Natural killer cell (primary cell): ENCODE data around the gene RPL26. TPM values are rescaled to one million over a fixed set of nuclear protein-coding genes. Genes with fewer than 3 reads are reported as not detected.
"Not testable (repeated sequence)": the region's sequence is repeated elsewhere in the genome, so short reads cannot be mapped to it uniquely, and the experiment has no call there.

Experiments
- ATAC-seq, 3 donors: fragments of 150-1000 bp in 2 of 3; fragments of 200-7000 bp in 1 of 3; cut with Tn5 transposase; 1 replicate in 1 of 3; 2 replicates in 2 of 3; pipeline ENCODE4 v1.10.0; 2021; ENCODE audit warnings: mild to moderate bottlenecking in 2 of 3, moderate library complexity in 2 of 3
- DNase-seq, 2 donors: peaks; one replicate each; pipeline versions ENCODE4 v3.0.0 to v3.0.0-alpha.2; 2013 to 2021; ENCODE audit warnings: mixed read lengths in 1 of 2
- H3K27ac ChIP-seq: one replicate; pipeline ENCODE4 v1.5.1; 2013; ENCODE audit warnings: mild to moderate bottlenecking, low read length
- H3K27me3 ChIP-seq: one replicate; pipeline ENCODE4 v1.6.1; 2013; ENCODE audit warnings: low read length; ENCODE audit not compliant: control insufficient read depth, insufficient read depth
- H3K36me3 ChIP-seq: one replicate; pipeline ENCODE4 v1.6.1; 2013; ENCODE audit warnings: low read length; ENCODE audit not compliant: control insufficient read depth, insufficient read depth
- H3K4me1 ChIP-seq: one replicate; pipeline ENCODE4 v1.6.1; 2013; ENCODE audit warnings: low read length; ENCODE audit not compliant: control insufficient read depth, insufficient read depth
- H3K4me3 ChIP-seq: one replicate; pipeline ENCODE4 v1.5.1; 2013; ENCODE audit warnings: low read length
- H3K9me3 ChIP-seq: one replicate; pipeline ENCODE4 v1.6.1; 2013; ENCODE audit warnings: low read length; ENCODE audit not compliant: control insufficient read depth, insufficient read depth
- H3K27ac Mint-ChIP-seq, 2 donors: one replicate each; pipeline ENCODE4 v1.8.0; 2022; ENCODE audit warnings: mild to moderate bottlenecking in 2 of 2, mixed read lengths in 2 of 2, moderate library complexity in 1 of 2
- H3K27me3 Mint-ChIP-seq, 2 donors: one replicate each; pipeline ENCODE4 v1.8.0; 2022; ENCODE audit warnings: low read depth in 2 of 2, mixed read lengths in 2 of 2
- H3K36me3 Mint-ChIP-seq: one replicate; pipeline ENCODE4 v1.8.0; 2022; ENCODE audit warnings: mixed read lengths
- H3K4me1 Mint-ChIP-seq, 2 donors: one replicate each; pipeline ENCODE4 v1.8.0; 2022; ENCODE audit warnings: mixed read lengths in 2 of 2
- H3K4me3 Mint-ChIP-seq: one replicate; pipeline ENCODE4 v1.8.0; 2022; ENCODE audit warnings: mild to moderate bottlenecking, moderate library complexity, mixed read lengths
- H3K9me3 Mint-ChIP-seq, 2 donors: one replicate each; pipeline ENCODE4 v1.8.0; 2022; ENCODE audit warnings: mixed read lengths in 2 of 2
- CTCF ChIP-seq: fragments of 200-600 bp; IDR thresholded peaks from one replicate; pipeline ENCODE4 v1.8.0; 2022; ENCODE audit warnings: antibody characterized with exemption
- WGBS: methylation state at CpG from one replicate; pipeline ENCODE4 v1.1.7; 2013; ENCODE audit warnings: missing lambda C conversion rate; ENCODE audit not compliant: insufficient coverage; 5-methylcytosine and 5-hydroxymethylcytosine counted together
- intact Hi-C: fragments of 100-400 bp; cut with micrococcal nuclease; formaldehyde crosslinking; loops from one replicate; pipeline ENCODE4 v1.14.2; 2022
- total RNA-seq, 4 donors: library from RNA; stranded (reverse); fragments of 120-200 nt in 1 of 4; gene quantifications; one replicate each; pipeline versions ENCODE4 v1.2.3 to v1.2.4, GENCODE V29; 2013 to 2022

RPL26 gene
- total RNA-seq, 3 donors from 2014 or later (not counting 1 experiment from before 2014, with no cell fraction given) = 1,481 to 1,796 (median 1,628) TPM

GRCh38 chr17:8377422-8377821 is 5.6 kb downstream of the RPL26 start:
- WGBS = 100% methylated on average over 4 of the region's 4 CpGs
- no peaks in the 10 kb centered on the region for H3K9me3 Mint-ChIP-seq
- no peaks in the 10 kb centered on the region for H3K27me3 Mint-ChIP-seq
- Histone ChIP-seq H3K9me3 (no peaks in the 10 kb centered on the region), H3K27me3 (no peaks in the 10 kb centered on the region), H3K4me3 (no peak overlapping the region), H3K36me3 (peaks cover 48% of the 10 kb centered on the region), H3K27ac (no peak overlapping the region), H3K4me1 (peaks cover 34% of the 10 kb centered on the region)
- H3K4me1 Mint-ChIP-seq = peaks cover 43% of the 10 kb centered on the region in 2 donors
- peak overlapping the region; percentile 79 to 84 for H3K27ac Mint-ChIP-seq
- H3K36me3 Mint-ChIP-seq = peaks cover 8% of the 10 kb centered on the region
- peak overlapping the region; percentile 69 for H3K4me3 Mint-ChIP-seq
- no peak for TF ChIP-seq CTCF
- no peak for DNase-seq
- ATAC-seq = no peak
- intact Hi-C loops = no loop called here

GRCh38 chr17:8376271-8377067 is 6.5 kb downstream of the RPL26 start, which contains the start of gene KRABD2:
Gene KRABD2 (minus strand): TSS chr17:8376704.
- Mint-ChIP-seq H3K4me1 (peaks cover 43% of the 10 kb centered on the region in 2 donors), H3K27ac (peak within 1 kb of the TSS; percentile 79 to 84), H3K27me3 (no peaks in the 10 kb centered on the region), H3K9me3 (no peaks in the 10 kb centered on the region), H3K36me3 (peaks cover 8% of the 10 kb centered on the region), H3K4me3 (peak within 1 kb of the TSS; percentile 88)
- peak; percentile 51 for TF ChIP-seq CTCF
- Histone ChIP-seq H3K27me3 (no peaks in the 10 kb centered on the region), H3K9me3 (no peaks in the 10 kb centered on the region), H3K4me3 (peak within 1 kb of the TSS; percentile 83), H3K36me3 (peaks cover 48% of the 10 kb centered on the region), H3K4me1 (peaks cover 27% of the 10 kb centered on the region), H3K27ac (peak within 1 kb of the TSS; percentile 53)
- intact Hi-C loops = no loop called here
- DNase-seq (peak; percentile 86 to 93), ATAC-seq (peak; percentile 100)
- WGBS = 3% methylated on average over 41 of the region's 41 CpGs

- Mint-ChIP-seq H3K9me3 (no peaks in the 10 kb centered on the region), H3K36me3 (peaks cover 8% of the 10 kb centered on the region), H3K4me1 (peaks cover 37 to 38% of the 10 kb centered on the region in 2 donors), H3K27ac (peak overlapping the region; percentile 79 to 84), H3K4me3 (peak overlapping the region; percentile 88), H3K27me3 (no peaks in the 10 kb centered on the region)
- TF ChIP-seq CTCF = no peak
- 45% methylated on average over 18 of the region's 18 CpGs for whole genome bisulfite sequencing
- Histone ChIP-seq H3K27me3 (no peaks in the 10 kb centered on the region), H3K27ac (peak overlapping the region; percentile 53), H3K36me3 (peaks cover 43% of the 10 kb centered on the region), H3K4me1 (peaks cover 20% of the 10 kb centered on the region), H3K4me3 (peak overlapping the region; percentile 83), H3K9me3 (no peaks in the 10 kb centered on the region)
- intact Hi-C loops = no loop called here
- DNase-seq (no peak), ATAC-seq (no peak)
Observed at GRCh38 chr17:8375738-8376259, 7.2 kb downstream of the RPL26 start.

GRCh38 chr17:8373856-8374255 is 9.1 kb downstream of the RPL26 start:
- Mint-ChIP-seq H3K36me3 (peaks cover 20% of the 10 kb centered on the region), H3K4me1 (peaks cover 26% of the 10 kb centered on the region in 2 donors)
- H3K27me3 Mint-ChIP-seq, H3K27ac Mint-ChIP-seq, intact Hi-C loops, ATAC-seq, H3K4me3 Mint-ChIP-seq, H3K27me3 ChIP-seq, H3K9me3 ChIP-seq, H3K27ac ChIP-seq, H3K9me3 Mint-ChIP-seq, DNase-seq, H3K4me3 ChIP-seq: not testable (repeated sequence)
- 97% methylated on average over 20 of the region's 26 CpGs for WGBS
- Histone ChIP-seq H3K4me1 (peaks cover 20% of the 10 kb centered on the region), H3K36me3 (peaks cover 35% of the 10 kb centered on the region)
